GM18909 (cell line): ENCODE results near the gene CHD9.
"Not testable (repeated sequence)": the region's sequence is repeated elsewhere in the genome, so short reads cannot be mapped to it uniquely, and the experiment has no call there.

Source experiments
- ATAC-seq: cut with Tn5 transposase; IDR thresholded peaks from one replicate; pipeline ENCODE4 v1.9.1; 2021; ENCODE audit warnings: mild to moderate bottlenecking; ENCODE audit not compliant: unreplicated experiment, poor library complexity

Gene CHD9

DNA sequence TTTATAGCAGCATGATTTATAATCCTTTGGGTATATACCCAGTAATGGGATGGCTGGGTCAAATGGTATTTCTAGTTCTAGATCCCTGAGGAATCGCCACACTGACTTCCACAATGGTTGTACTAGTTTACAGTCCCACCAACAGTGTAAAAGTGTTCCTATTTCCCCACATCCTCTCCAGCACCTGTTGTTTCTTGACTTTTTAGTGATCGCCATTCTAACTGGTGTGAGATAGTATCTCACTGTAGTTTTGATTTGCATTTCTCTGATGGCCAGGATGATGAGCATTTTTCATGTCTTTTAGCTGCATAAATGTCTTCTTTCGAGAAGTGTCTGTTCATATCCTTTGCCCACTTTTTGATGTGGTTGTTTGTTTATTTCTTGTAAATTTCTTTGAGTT, 276.2 kb downstream of the CHD9 start:
- ATAC-seq: not testable (repeated sequence)

DNA sequence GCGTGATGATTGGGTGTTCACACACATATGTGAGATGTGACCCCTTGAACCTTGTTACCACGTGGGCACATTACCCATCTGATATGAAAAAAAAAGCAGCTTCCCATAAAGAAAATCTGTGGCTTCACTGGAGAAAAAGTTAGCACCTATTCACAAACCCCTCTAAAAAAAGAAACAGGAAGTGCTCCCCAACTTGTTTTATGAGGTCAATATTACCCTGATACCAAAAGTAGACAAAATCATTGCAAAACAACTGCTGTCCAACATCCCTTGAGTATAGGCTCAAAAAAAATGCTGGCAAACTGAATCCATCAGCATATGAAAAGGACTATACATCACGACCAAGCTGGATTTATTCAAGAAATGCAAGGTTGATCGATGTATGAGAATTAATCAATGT, 279.8 kb downstream of the CHD9 start:
- no peak for ATAC-seq

DNA sequence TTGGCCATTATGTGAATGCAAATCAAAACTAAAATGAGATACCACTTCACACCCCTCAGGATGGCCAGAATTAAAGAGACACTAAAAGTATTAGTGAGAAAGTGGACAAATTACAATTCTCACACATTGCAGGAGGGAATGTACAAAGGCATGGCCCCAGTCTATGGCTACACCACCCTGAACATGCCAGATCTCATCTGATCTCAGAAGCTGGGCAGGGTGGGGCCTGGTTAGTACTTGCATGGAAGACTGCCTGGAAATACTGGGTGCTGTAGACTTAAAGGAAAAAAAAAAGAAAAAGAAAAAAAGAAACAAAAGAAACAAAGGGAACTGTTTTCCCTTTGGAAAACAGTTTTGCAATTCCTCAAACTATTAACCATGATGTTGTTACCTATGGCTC, 282.5 kb downstream of the CHD9 start:
- ATAC-seq: no peak

DNA sequence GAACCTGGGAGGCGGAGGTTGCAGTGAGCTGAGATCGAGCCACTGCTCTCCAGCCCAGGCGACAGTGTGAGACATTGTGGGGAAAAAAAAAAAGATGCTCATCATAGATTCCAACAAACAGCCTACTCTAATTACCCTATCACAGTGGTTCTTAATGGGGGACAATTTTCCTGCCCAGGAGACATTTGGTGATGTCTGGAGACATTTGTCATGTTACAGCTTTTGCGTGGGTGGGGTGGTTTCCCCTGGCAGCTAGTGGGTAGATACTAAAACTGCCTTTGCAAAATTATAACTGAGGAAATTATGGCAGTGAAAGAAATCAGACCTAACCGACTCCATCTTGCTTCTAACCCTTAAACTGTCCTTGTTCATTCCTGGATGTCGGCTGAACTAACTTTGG, 287.0 kb downstream of the CHD9 start:
- ATAC-seq: no peak

DNA sequence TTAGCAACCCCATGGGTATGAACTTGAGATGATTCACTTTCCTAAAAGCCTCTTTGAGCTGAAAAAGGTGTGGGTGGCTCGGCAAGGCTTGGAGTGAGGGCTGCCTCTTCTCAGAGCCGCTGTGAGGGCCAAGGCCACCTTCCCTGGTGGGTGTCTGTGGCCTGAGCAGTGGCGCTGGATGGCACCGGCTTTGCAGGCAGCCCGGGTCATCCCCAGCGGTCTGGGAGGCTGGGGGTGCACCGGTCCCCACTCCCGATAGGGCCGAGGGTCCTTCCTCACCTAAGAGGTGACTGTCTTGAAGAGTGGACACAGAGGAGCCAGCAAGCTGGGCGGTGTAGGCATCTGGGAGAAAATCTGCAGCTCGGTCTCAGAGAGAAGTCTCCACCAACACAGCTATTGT, 300.3 kb downstream of the CHD9 start:
- no peak for ATAC-seq

DNA sequence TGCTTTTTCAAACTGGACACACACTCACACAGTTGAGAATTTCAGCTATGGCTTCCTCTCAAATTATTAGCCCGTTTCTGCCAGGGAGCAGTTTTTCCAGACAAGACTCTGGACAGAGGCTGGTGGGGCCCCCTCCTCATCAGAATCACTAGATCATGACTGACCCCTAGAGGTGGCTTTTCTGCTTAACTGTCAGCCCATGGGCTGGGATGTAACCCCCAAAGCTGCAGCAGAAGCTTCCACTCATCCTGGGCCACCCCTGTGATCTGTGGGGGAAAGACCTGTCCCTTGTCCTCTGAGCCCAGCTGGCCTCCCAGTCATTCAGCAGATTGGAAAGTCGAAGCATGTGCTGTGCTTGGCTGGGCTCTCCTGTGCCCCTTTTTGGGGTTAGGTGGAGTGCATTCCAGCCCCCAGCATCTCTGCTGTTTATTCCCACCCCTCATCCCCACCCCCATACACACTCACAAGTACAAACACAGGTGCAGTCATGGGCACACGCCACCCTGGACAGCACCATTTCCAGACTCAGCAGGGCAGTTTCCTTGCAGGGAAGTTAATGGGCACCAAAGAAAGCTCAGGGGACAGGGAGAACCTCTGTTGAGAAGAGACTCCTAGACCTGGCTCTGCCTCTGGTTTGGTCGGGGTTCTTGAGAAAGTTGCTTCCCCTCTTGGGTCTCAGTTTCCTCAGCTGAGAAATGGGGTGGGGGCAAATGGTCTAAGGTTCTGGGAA, 301.9 kb downstream of the CHD9 start:
- no peak for ATAC-seq

DNA sequence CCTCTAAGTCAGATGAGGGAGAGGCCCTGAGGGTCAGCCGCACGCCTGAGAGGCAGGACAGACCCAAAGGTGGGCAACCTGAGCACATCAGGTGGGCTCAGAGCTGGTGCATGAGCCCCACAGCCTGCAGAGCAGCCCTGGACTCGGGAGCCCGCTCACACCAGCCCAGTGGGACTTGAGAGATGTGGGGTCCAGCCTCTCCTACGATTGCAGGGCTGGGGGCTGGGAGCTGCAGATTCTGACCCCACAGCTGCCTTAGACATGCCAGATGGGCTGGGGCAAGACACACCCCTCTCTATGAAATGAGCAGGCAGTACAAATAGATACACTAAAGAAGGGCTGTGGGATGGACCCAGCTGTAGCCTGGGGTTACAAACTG, 302.4 kb downstream of the CHD9 start:
- ATAC-seq: no peak

DNA sequence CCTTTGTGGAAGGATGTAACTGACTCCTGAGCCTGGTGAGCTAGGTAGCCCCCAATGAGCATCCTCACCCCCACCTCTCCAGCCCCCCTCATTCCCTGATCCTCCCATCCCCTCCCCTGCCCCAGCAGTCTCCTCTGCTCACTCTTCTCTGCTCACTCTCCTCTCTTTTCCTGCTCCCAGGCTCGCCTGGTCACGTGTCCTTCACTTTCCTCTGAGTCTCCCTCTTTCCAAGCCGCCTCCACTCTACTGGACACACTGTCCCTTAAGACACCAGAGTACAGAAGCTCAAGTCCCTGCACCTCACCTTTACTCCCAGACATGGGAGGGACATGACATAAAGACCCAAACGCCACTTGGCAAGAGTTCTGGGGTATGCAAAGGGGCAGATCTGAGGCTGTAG, 303.2 kb downstream of the CHD9 start:
- ATAC-seq: no peak

DNA sequence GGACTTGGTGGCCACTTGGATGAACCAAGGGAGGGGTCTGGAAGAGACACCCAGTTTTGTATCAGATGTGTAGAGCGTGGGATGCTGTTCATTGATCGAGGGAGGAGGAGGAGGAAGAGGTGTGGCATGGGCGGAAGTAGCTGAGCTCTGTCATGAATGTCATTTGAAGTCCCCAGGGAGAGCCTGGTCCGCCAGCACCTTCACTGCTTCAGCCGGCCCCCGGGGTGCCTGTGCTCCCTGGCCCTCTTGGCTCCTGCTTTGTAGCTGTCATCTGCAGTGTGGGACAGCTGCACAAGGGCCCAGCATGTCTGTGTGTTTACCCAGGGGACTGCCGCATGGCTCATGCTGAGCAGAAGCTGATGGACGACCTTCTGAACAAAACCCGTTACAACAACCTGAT, 304.1 kb downstream of the CHD9 start:
- ATAC-seq: no peak

DNA sequence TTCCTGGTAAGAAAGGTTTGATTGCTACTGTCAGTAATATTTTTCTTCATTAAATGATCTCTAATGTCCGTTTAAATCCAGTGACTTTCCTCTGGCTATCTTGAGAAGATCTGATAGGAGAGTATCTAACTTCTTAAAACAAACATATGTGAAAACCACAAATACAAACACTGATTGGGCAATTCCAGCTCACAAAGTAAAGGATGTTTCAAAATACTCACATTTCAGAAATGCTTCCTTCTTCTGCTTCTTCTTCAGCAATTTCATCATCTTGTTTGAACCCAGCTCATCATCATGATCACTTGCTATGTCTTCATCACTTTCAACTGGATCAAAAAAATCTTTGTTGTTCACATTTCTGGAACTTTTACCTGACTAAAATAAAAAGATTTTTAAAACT, 315.1 kb downstream of the CHD9 start:
- no peak for ATAC-seq

DNA sequence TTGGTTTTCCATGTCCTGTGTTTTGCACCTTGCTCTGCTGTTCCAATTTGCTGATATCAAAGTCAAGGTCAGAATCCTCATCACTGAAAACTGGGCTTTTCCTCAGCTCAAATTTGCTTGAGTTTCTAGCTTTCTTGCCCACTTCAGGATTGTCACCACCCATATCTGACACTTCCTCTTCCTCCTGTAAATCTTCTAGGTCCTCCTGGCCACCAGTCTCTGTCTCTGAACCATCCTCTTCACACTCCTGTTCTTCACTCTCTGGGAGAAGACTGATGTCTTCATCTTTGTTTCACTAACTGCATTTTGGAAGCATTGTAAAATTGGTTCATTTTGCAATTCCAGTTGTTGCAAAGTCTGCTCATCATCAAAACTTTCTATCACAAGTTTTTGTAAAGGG, 316.0 kb downstream of the CHD9 start:
- no peak for ATAC-seq

DNA sequence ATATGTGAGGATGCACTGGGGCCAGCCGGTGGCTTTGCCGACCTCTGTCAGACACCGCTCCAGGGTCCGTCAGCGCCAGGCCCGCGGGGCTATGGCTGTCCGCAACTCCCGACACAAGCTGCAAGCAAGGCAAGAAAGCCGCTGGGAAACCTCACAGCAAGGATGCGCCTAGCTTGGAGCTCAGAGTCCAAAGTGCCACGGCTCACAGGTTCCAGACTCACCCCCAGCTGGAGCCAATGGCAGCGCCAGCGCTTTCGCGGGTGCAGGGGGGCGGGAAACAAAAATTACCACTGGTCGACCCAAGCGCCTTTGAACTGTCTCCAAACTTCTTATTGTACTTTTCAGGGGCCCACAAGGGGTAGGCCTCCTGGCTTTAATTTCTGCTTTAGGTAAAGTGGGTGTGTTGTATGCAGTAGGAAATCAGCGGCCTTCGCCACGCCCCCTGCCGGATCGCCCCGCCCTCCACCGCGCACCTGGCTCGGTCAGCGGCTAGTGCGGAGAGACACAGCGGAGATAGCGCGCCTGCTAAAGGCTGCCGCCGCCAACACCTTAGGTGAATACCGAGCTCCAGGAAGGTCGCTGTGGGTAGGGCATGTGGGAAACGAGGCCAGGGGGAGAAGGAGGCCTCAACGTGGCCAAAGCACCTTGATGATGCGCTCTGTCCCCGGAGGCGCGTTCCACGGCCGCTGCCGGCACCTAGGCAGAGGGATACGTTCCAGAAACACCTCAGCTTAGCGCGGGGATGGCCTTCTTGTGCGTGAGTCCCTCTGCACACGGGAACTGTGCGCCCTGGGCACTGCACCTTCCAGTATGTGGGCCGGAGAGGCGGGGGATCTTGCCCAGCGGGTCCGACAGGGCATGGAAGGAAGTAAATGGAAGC, 318.4 kb downstream of the CHD9 start:
- no peak for ATAC-seq

DNA sequence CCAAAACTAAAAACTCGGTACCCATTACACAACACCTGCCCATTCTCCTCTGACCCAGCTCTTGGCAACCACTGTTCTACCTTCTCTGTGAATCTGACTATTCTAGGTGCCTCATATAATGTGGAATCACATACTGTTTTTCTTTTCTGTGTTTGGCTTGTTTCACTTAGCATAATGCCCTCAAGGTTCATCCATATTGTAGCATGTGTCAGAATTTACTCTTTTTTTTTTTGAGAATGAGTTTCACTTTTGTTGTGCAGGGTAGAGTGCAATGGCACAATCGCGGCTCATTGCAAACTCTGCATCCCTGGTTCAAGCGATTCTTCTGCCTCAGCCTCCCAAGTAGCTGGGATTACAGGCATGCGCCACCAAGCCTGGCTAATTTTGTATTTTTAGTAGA, 320.0 kb downstream of the CHD9 start:
- no peak for ATAC-seq

DNA sequence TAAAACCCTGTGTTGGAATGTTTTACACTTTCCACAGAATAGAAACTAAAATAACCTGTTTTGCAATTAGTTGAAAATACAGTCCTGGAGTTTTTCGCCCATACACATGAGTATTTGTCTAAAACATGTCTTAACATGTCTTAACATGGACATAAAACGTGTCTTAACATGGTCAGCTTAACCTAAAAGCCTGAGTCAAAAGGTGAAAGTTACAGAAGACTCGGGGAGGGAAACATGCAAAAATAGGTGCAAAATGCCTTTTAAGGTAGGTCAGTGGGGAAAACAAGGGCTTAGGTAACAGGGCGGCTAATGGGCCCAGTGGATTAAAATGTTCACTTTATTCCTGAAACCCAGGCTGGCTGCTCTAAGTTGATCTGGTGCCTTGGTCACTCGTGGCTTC, 323.3 kb downstream of the CHD9 start:
- no peak for ATAC-seq
